Measurements from ENCODE around the gene NAGS.

GRCh38 chr17:43986225-43986981 lies 18.0 kb upstream of the NAGS start:
- no peak for TF ChIP-seq POLR2AphosphoS5 (IDR thresholded peaks at IDR 0.05; ENCODE audit: borderline replicate concordance, low read depth, low read length)
- TF ChIP-seq EZH2 (IDR thresholded peaks at IDR 0.05): no peak
- no peak for TF ChIP-seq FOXP2 (optimal IDR thresholded peaks at IDR 0.05; ENCODE audit: control extremely low read depth, extremely low read length, insufficient read depth)

Data from SK-N-MC (cell line).